ENCODE data around the gene ADISSP. TPM values are rescaled to one million over a fixed set of nuclear protein-coding genes. Genes with fewer than 3 reads are reported as not detected.

The ADISSP gene
- total and polyA plus RNA-seq, 2 of the 13 experiments (the other 11 are each of a cell fraction or from before 2014, with no cell fraction given), result 38.3 to 90.6 TPM

DNA sequence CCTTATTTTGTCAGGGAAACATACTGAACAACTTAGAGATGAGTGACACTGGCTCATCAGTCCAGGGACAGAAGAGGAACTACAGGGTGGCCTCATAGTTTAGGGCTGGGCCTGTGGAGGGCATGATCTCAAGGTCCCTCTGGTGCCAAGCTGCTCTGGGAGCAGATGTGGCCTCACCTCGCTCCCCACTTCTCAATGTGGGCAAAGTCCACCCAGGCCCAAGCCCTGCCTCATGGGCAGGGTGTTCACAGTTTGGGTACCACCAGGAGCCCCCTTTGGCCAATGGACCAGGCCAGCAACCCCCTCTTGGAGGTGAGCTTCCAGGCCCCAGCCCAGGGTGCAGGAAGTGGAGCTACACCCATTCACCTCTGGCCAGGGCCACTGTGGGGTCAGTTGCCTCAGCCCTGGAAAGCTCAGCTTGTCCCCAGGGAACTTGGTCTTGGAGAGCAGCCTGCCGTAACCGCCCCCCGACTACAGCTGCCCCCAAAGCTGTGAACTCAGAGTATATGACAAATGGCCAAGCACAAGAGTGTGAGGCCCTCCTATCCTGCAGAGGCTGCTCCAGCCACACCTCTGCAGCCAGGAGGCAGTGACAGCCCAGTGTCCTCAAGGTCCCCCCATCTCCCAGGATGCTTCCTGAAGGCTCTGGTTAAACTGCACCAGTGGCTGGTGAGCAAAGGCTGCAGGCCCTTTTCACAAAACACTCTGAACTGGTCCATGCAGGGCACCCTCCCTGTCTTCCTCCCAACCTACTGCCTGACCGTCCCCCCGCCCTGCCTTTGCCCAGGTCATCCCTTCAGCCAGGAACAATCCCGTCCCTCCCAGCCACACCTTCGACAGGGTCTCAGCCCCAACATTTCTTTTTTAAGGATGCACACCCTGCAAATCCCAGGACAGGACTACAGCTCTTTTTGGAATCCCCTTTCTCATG is 3.6 kb downstream of the ADISSP start (continued):
- TF ChIP-seq TFE3 (CRISPR knock-in tag; IDR thresholded peaks at IDR 0.05) (no peak), ZNF460 (CRISPR knock-in tag; IDR thresholded peaks at IDR 0.05; ENCODE audit: borderline replicate concordance) (no peak), HNF4G (IDR thresholded peaks at IDR 0.05; ENCODE audit: borderline replicate concordance, low read depth, low read length) (peak; percentile 27; the same call in 1 of the 2 replicates), HNF4G (CRISPR knock-in tag; IDR thresholded peaks at IDR 0.05; ENCODE audit: borderline replicate concordance, low read depth) (no peak), ZNF383 (CRISPR knock-in tag; IDR thresholded peaks at IDR 0.05; ENCODE audit: borderline replicate concordance) (no peak), NFIB (CRISPR knock-in tag; IDR thresholded peaks at IDR 0.05; ENCODE audit: borderline replicate concordance) (peak; percentile 78; the same call in 1 of the 2 replicates), AGO2 (optimal IDR thresholded peaks at IDR 0.05; ENCODE audit: low read depth, low read length) (peak; percentile 31), HES4 (CRISPR knock-in tag; IDR thresholded peaks at IDR 0.05; ENCODE audit: borderline replicate concordance) (peak; percentile 52; the same call in 1 of the 2 replicates), RCOR2 (CRISPR knock-in tag; IDR thresholded peaks at IDR 0.05) (no peak)
- TF ChIP-seq, protein P1, sequence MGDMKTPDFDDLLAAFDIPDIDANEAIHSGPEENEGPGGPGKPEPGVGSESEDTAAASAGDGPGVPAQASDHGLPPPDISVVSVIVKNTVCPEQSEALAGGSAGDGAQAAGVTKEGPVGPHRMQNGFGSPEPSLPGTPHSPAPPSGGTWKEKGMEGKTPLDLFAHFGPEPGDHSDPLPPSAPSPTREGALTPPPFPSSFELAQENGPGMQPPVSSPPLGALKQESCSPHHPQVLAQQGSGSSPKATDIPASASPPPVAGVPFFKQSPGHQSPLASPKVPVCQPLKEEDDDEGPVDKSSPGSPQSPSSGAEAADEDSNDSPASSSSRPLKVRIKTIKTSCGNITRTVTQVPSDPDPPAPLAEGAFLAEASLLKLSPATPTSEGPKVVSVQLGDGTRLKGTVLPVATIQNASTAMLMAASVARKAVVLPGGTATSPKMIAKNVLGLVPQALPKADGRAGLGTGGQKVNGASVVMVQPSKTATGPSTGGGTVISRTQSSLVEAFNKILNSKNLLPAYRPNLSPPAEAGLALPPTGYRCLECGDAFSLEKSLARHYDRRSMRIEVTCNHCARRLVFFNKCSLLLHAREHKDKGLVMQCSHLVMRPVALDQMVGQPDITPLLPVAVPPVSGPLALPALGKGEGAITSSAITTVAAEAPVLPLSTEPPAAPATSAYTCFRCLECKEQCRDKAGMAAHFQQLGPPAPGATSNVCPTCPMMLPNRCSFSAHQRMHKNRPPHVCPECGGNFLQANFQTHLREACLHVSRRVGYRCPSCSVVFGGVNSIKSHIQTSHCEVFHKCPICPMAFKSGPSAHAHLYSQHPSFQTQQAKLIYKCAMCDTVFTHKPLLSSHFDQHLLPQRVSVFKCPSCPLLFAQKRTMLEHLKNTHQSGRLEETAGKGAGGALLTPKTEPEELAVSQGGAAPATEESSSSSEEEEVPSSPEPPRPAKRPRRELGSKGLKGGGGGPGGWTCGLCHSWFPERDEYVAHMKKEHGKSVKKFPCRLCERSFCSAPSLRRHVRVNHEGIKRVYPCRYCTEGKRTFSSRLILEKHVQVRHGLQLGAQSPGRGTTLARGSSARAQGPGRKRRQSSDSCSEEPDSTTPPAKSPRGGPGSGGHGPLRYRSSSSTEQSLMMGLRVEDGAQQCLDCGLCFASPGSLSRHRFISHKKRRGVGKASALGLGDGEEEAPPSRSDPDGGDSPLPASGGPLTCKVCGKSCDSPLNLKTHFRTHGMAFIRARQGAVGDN (CRISPR knock-in tag; IDR thresholded peaks at IDR 0.05), result peak; percentile 45
- TF ChIP-seq, protein P2, sequence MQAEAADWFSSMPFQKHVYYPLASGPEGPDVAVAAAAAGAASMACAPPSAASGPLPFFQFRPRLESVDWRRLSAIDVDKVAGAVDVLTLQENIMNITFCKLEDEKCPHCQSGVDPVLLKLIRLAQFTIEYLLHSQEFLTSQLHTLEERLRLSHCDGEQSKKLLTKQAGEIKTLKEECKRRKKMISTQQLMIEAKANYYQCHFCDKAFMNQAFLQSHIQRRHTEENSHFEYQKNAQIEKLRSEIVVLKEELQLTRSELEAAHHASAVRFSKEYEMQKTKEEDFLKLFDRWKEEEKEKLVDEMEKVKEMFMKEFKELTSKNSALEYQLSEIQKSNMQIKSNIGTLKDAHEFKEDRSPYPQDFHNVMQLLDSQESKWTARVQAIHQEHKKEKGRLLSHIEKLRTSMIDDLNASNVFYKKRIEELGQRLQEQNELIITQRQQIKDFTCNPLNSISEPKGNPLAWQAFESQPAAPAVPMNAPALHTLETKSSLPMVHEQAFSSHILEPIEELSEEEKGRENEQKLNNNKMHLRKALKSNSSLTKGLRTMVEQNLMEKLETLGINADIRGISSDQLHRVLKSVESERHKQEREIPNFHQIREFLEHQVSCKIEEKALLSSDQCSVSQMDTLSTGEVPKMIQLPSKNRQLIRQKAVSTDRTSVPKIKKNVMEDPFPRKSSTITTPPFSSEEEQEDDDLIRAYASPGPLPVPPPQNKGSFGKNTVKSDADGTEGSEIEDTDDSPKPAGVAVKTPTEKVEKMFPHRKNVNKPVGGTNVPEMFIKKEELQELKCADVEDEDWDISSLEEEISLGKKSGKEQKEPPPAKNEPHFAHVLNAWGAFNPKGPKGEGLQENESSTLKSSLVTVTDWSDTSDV (CRISPR knock-in tag; IDR thresholded peaks at IDR 0.05), result no peak
- TF ChIP-seq, protein P3, sequence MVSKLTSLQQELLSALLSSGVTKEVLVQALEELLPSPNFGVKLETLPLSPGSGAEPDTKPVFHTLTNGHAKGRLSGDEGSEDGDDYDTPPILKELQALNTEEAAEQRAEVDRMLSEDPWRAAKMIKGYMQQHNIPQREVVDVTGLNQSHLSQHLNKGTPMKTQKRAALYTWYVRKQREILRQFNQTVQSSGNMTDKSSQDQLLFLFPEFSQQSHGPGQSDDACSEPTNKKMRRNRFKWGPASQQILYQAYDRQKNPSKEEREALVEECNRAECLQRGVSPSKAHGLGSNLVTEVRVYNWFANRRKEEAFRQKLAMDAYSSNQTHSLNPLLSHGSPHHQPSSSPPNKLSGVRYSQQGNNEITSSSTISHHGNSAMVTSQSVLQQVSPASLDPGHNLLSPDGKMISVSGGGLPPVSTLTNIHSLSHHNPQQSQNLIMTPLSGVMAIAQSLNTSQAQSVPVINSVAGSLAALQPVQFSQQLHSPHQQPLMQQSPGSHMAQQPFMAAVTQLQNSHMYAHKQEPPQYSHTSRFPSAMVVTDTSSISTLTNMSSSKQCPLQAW (CRISPR knock-in tag; IDR thresholded peaks at IDR 0.05), result 0 out of 2 replicates have a peak, but pooled peaks have one; percentile 9
- TF ChIP-seq, protein P4, sequence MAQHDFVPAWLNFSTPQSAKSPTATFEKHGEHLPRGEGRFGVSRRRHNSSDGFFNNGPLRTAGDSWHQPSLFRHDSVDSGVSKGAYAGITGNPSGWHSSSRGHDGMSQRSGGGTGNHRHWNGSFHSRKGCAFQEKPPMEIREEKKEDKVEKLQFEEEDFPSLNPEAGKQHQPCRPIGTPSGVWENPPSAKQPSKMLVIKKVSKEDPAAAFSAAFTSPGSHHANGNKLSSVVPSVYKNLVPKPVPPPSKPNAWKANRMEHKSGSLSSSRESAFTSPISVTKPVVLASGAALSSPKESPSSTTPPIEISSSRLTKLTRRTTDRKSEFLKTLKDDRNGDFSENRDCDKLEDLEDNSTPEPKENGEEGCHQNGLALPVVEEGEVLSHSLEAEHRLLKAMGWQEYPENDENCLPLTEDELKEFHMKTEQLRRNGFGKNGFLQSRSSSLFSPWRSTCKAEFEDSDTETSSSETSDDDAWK (CRISPR knock-in tag; IDR thresholded peaks at IDR 0.05), result no peak

Measured in HepG2 (cell line).